Naive B cell (primary cell): ENCODE results near the gene CNOT3. TPM values are rescaled to one million over a fixed set of nuclear protein-coding genes. Genes with fewer than 3 reads are reported as not detected.
"Not testable (repeated sequence)": the region's sequence is repeated elsewhere in the genome, so short reads cannot be mapped to it uniquely, and the experiment has no call there.

Experiments
- ATAC-seq, 2 donors: fragments of 150-1000 bp; cut with Tn5 transposase; 2 replicates each; pipeline ENCODE4 v1.10.0; 2021; ENCODE audit warnings: low read depth in 2 of 2, mild to moderate bottlenecking in 2 of 2, moderate library complexity in 2 of 2
- DNase-seq: peaks from one replicate; pipeline ENCODE4 v3.0.0; 2022
- H3K27ac Mint-ChIP-seq, 6 donors: one replicate each; pipeline ENCODE4 v1.8.0; 2020 to 2022; ENCODE audit warnings: mild to moderate bottlenecking in 6 of 6, mixed read lengths in 6 of 6, moderate library complexity in 5 of 6, inconsistent platforms in 2 of 6
- H3K27me3 Mint-ChIP-seq, 3 donors: one replicate each; pipeline ENCODE4 v1.8.0; 2021 to 2022; ENCODE audit warnings: mixed read lengths in 3 of 3, mild to moderate bottlenecking in 1 of 3
- H3K36me3 Mint-ChIP-seq, 2 donors: one replicate each; pipeline ENCODE4 v1.8.0; 2020 to 2022; ENCODE audit warnings: mixed read lengths in 2 of 2, inconsistent platforms in 1 of 2, mild to moderate bottlenecking in 1 of 2
- H3K4me1 Mint-ChIP-seq, 3 donors: one replicate each; pipeline ENCODE4 v1.8.0; 2020 to 2022; ENCODE audit warnings: mixed read lengths in 3 of 3, inconsistent platforms in 1 of 3, mild to moderate bottlenecking in 1 of 3, moderate library complexity in 1 of 3
- H3K4me3 Mint-ChIP-seq, 8 donors: one replicate each; pipeline ENCODE4 v1.8.0; 2020 to 2022; ENCODE audit warnings: mild to moderate bottlenecking in 8 of 8, mixed read lengths in 8 of 8, moderate library complexity in 8 of 8, inconsistent platforms in 2 of 8
- H3K9me3 Mint-ChIP-seq, 7 donors: one replicate each; pipeline ENCODE4 v1.8.0; 2020 to 2022; ENCODE audit warnings: mixed read lengths in 7 of 7, mild to moderate bottlenecking in 5 of 7, inconsistent platforms in 2 of 7, moderate library complexity in 1 of 7
- polyA plus RNA-seq, 6 donors: library from polyadenylated mRNA; unstranded; fragments of 300-500 nt; fragmentation: Illumina TruSeq; gene quantifications; one replicate each; pipeline ENCODE4 v1.2.3, GENCODE V29; 2021; ENCODE audit warnings: low read depth in 6 of 6

Gene CNOT3
- polyA plus RNA-seq, 6 donors from 2014 or later = 2.7 to 12.9 (median 6.9) TPM

GRCh38 chr19:54172471-54173358 lies 35.2 kb downstream of the CNOT3 start, which contains the start of gene TMC4:
Gene TMC4, minus strand, starts transcription at chr19:54173160. Its CDS starts 43 bp downstream, at chr19:54173117.
- H3K36me3 Mint-ChIP-seq = no peaks in the 10 kb centered on the region
- H3K9me3 Mint-ChIP-seq = no peaks in the 10 kb centered on the region
- H3K27ac Mint-ChIP-seq = no peak within 1 kb of the TSS
- no peak within 1 kb of the TSS for H3K4me3 Mint-ChIP-seq
- ATAC-seq (peak; percentile 65 to 68), DNase-seq (no peak)
- peaks cover 0 to 6% (median 0%) of the 10 kb centered on the region in 3 donors for H3K27me3 Mint-ChIP-seq
- peaks cover 17 to 33% (median 21%) of the 10 kb centered on the region in 3 donors for H3K4me1 Mint-ChIP-seq

DNA sequence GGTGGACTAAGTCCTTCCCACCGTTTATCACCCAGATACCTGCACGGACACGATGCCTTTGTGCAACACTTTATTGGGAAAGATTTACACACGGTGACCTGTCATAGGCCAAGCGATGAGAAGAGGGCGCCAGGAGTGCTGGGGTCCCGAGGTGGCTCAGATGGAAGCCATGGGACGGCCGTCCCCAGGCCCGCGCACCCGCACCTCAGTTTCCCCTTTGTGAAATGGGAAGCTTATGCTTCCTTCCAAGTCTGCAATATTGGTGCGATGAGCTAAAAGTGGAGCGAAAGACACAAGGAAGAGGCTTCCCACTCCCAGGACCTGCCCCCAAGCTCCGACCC lies 35.8 kb downstream of the CNOT3 start:
- Mint-ChIP-seq H3K4me1 (peaks cover 13 to 29% (median 20%) of the 10 kb centered on the region in 3 donors), H3K4me3 (no peak overlapping the region), H3K36me3 (peaks cover 0 to 3% of the 10 kb centered on the region in 2 donors), H3K27ac (no peak overlapping the region), H3K27me3 (peaks cover 0 to 1% (median 0%) of the 10 kb centered on the region in 3 donors), H3K9me3 (no peaks in the 10 kb centered on the region)
- ATAC-seq (no peak), DNase-seq (no peak)

DNA sequence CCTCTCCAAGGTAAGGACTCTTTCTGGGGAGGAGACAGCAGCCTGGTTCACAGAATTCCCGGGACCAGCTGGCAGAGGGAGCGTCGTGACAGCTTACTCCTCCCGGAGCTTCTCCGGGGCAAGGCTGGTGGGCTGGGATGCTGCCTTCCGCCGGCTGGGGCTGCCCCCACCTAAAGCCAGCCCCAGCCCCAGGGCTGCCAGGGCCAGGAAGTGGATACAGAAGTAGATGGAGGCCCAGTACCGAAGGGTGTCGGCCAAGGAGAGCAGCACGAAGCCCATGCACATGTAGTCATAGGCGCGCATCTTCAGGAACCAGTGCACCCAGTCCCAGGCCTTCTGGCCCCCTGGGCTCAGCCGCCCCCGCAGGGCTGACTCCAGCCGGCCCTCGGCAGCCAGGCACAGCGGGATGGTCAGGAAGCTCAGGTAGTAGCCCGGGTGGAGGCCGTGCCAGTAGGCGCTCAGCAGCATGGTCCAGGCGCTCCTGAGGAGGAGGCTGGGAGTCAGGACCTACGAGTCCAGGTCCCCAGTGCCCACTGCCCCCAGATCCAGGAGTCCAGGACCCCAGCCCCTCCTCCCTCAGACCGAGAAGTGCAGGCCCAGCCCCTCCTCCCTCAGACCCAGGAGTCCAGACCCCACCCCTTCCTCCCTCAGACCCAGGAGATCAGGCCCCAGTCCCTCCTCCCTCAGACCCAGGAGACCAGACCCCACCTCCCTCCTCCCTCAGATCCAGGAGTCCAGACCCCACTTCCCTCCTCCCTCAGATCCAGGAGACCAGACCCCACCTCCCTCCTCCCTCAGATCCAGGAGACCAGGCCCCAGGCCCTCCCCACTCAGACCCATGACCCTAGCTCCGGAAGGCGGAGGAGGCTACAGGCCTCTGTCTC lies 36.6 kb downstream of the CNOT3 start:
- no peak for DNase-seq
- peaks cover 13 to 28% (median 18%) of the 10 kb centered on the region in 3 donors for H3K4me1 Mint-ChIP-seq
- no peak overlapping the region for H3K27ac Mint-ChIP-seq
- H3K9me3 Mint-ChIP-seq = no peaks in the 10 kb centered on the region
- peak overlapping the region in 2 of 8 donors; percentile 35 to 73 for H3K4me3 Mint-ChIP-seq
- no peak for ATAC-seq
- H3K27me3 Mint-ChIP-seq = no peaks in the 10 kb centered on the region
- peaks cover 0 to 4% of the 10 kb centered on the region in 2 donors for H3K36me3 Mint-ChIP-seq

DNA sequence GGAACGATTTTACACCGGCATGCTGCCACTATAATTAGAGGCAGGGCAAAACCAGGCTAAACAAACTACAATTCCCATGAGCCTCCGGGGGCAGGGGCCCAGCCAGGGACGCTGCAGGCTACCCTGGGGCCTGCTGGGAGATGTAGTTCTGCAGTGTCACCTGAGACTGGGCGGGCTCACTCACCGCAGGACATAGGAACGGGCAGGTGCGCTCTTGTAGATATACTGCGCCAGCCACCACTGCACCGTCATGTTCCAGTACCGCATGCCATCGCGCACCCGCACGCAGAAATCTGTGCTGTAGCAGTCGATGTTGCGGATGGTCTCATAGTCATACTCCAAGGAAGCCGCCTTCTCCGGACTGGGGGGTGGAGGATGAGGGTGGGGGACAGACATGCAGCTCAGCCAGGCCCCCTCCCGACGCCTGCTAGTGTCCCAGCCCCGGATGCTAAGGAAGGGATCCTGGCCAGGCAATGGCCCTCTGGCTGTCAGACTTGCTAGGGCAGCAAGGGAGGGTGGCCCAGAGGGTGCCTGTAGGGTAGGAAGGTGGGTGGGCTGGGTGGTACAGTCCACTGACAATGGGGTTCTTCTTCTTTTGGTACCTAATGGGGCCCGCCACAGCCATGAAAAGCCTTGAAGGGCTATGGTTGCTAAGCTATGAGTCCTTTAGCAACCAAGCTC lies 41.2 kb downstream of the CNOT3 start:
- DNase-seq (no peak), ATAC-seq (peak; percentile 78 to 80)
- Mint-ChIP-seq H3K9me3 (no peaks in the 10 kb centered on the region), H3K4me1 (peaks cover under 1 to 10% (median 4%) of the 10 kb centered on the region in 3 donors), H3K27me3 (no peaks in the 10 kb centered on the region), H3K4me3 (no peak overlapping the region), H3K27ac (peak overlapping the region in 2 of 6 donors; percentile 50 to 63), H3K36me3 (peaks cover 0 to 4% of the 10 kb centered on the region in 2 donors)

GRCh38 chr19:54179262-54179852 lies 41.8 kb downstream of the CNOT3 start:
- H3K36me3 Mint-ChIP-seq = peaks cover 0 to 4% of the 10 kb centered on the region in 2 donors
- H3K27ac Mint-ChIP-seq = no peak overlapping the region
- H3K27me3 Mint-ChIP-seq = no peaks in the 10 kb centered on the region
- H3K9me3 Mint-ChIP-seq = no peaks in the 10 kb centered on the region
- no peak for ATAC-seq
- no peak overlapping the region for H3K4me3 Mint-ChIP-seq
- H3K4me1 Mint-ChIP-seq = peaks cover 2 to 8% (median 4%) of the 10 kb centered on the region in 3 donors
- DNase-seq = no peak

GRCh38 chr19:54179921-54180461 lies 42.4 kb downstream of the CNOT3 start:
- peaks cover 0 to 4% of the 10 kb centered on the region in 2 donors for H3K36me3 Mint-ChIP-seq
- no peak for DNase-seq
- no peaks in the 10 kb centered on the region for H3K9me3 Mint-ChIP-seq
- ATAC-seq = peak; percentile 45 to 56
- peaks cover 0 to 2% (median 1%) of the 10 kb centered on the region in 3 donors for H3K4me1 Mint-ChIP-seq
- H3K27ac Mint-ChIP-seq = peak overlapping the region in 2 of 6 donors; percentile 15 to 76
- no peaks in the 10 kb centered on the region for H3K27me3 Mint-ChIP-seq
- H3K4me3 Mint-ChIP-seq = no peak overlapping the region

- Mint-ChIP-seq H3K9me3 (no peaks in the 10 kb centered on the region), H3K27ac (no peak overlapping the region), H3K4me3 (no peak overlapping the region), H3K36me3 (peaks cover 0 to 4% of the 10 kb centered on the region in 2 donors), H3K4me1 (peaks cover 0 to 5% (median 2%) of the 10 kb centered on the region in 3 donors), H3K27me3 (no peaks in the 10 kb centered on the region)
- no peak for DNase-seq
- no peak for ATAC-seq
Observed at GRCh38 chr19:54180691-54181091, 43.1 kb downstream of the CNOT3 start.

DNA sequence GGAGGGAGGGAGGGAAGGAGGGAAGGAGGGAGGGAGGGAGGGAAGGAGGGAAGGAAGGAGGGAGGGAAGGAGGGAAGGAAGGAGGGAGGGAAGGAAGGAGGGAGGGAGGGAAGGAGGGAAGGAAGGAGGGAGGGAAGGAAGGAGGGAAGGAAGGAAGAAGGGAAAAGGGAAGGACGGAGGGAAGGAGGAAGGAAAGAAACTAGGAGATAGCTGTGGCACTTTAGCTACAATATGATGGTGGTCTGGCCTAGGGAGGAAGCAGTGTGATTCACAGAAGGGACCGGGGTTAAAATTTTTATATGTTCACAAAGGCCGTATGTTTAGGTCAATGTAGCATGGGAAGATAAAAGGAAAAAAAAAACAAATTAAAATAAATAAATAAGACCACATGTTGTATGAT lies 44.3 kb downstream of the CNOT3 start:
- not testable (repeated sequence) for ATAC-seq, H3K27ac Mint-ChIP-seq, H3K36me3 Mint-ChIP-seq, DNase-seq, H3K4me3 Mint-ChIP-seq, H3K4me1 Mint-ChIP-seq, H3K9me3 Mint-ChIP-seq, H3K27me3 Mint-ChIP-seq

- no peak for ATAC-seq
- H3K9me3 Mint-ChIP-seq = no peaks in the 10 kb centered on the region
Observed at GRCh38 chr19:54183431-54183830, 45.9 kb downstream of the CNOT3 start.

GRCh38 chr19:54186351-54186750 lies 48.8 kb downstream of the CNOT3 start:
- H3K4me3 Mint-ChIP-seq = peak overlapping the region in 2 of 8 donors; percentile 9 to 77
- ATAC-seq (no peak), DNase-seq (no peak)
- no peaks in the 10 kb centered on the region for H3K27me3 Mint-ChIP-seq
- peaks cover 18 to 24% (median 22%) of the 10 kb centered on the region in 3 donors for H3K4me1 Mint-ChIP-seq
- H3K36me3 Mint-ChIP-seq = no peaks in the 10 kb centered on the region
- H3K9me3 Mint-ChIP-seq = no peaks in the 10 kb centered on the region
- H3K27ac Mint-ChIP-seq = no peak overlapping the region

More at GRCh38 chr19:54183431-54183830, 45.9 kb downstream of the CNOT3 start:
- no peak for DNase-seq
- H3K36me3 Mint-ChIP-seq = no peaks in the 10 kb centered on the region
- no peaks in the 10 kb centered on the region for H3K27me3 Mint-ChIP-seq
- H3K4me1 Mint-ChIP-seq = peaks cover 9 to 18% (median 17%) of the 10 kb centered on the region in 3 donors
- H3K4me3 Mint-ChIP-seq = no peak overlapping the region
- H3K27ac Mint-ChIP-seq = no peak overlapping the region

GRCh38 chr19:54186934-54187381 lies 49.4 kb downstream of the CNOT3 start:
- Mint-ChIP-seq H3K4me1 (peaks cover 23 to 29% (median 28%) of the 10 kb centered on the region in 3 donors), H3K27ac (peak overlapping the region in 2 of 6 donors; percentile 63 to 99), H3K9me3 (no peaks in the 10 kb centered on the region), H3K27me3 (no peaks in the 10 kb centered on the region), H3K36me3 (no peaks in the 10 kb centered on the region), H3K4me3 (peak overlapping the region in 6 of 8 donors; percentile 22 to 99 (median 84))
- ATAC-seq (no peak), DNase-seq (no peak)

- H3K27me3 Mint-ChIP-seq = no peaks in the 10 kb centered on the region
- peaks cover 35 to 37% (median 36%) of the 10 kb centered on the region in 3 donors for H3K4me1 Mint-ChIP-seq
- no peaks in the 10 kb centered on the region for H3K36me3 Mint-ChIP-seq
- no peak for ATAC-seq
- no peaks in the 10 kb centered on the region for H3K9me3 Mint-ChIP-seq
- peak overlapping the region; percentile 76 to 99 (median 92) for H3K4me3 Mint-ChIP-seq
- H3K27ac Mint-ChIP-seq = peak overlapping the region; percentile 39 to 99 (median 86)
- no peak for DNase-seq
Observed at GRCh38 chr19:54188215-54188871, 50.8 kb downstream of the CNOT3 start.
